Stimulated activated CD4-positive, alpha-beta T cell treated with anti-CD3 and anti-CD28 coated beads, Interleukin-2, amount 100 ng/mL, for 4 hours (primary cell): ENCODE results near the gene FOXO1.

Source experiments
- DNase-seq: peaks from one replicate; pipeline ENCODE4 v3.0.0-alpha.2; 2020; ENCODE audit warnings: low read depth

Gene FOXO1

DNA sequence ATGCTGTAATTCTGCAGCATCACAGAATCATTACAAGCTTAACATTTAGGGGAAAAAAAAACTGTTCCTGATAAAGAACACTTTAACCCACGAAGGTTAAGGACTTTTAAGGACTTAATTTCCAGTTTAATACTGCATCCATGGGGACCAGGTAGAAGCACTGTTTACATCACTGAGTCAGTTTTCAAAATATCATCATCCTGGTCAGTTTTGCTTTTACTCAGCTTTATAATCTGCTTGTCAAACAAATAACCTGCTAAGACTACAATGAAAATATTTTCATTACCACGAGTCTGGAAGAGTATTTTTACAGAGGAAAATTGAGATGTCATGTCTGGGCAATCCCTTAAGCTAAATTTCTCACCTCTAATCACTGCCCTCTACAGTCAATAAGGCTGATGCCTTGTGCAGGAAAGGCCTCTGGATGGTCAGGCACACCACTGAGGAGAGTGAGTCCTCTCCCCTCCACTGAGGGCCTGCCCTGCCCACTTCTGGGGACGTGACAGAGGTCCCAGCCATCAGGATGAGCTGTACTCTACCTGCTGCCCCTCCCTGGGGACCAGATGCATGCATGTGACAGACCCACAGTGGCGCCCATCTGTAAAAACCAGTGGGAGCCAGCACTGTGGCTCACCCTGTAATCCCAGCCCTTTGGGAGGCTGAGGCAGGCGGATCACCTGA lies 31.0 kb downstream of the FOXO1 start:
- no peak for DNase-seq

DNA sequence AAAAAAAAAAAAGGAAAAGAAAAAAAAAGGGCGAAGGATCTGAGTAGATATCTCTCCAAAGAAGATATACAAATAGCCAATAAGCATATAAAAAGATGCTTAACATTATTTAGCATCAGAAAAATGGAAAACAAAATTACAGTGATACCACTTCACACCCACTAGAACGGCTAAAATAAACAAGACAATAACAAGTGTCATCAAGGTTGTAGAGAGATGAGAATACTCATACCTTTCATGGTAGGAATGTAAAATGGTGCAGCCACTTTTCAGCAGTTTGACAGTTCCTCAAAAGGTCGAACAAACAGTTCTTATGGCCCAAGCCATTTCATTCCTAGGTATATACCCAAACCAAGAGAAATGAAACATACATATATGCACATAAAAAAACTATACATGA lies 33.5 kb downstream of the FOXO1 start:
- DNase-seq: no peak

DNA sequence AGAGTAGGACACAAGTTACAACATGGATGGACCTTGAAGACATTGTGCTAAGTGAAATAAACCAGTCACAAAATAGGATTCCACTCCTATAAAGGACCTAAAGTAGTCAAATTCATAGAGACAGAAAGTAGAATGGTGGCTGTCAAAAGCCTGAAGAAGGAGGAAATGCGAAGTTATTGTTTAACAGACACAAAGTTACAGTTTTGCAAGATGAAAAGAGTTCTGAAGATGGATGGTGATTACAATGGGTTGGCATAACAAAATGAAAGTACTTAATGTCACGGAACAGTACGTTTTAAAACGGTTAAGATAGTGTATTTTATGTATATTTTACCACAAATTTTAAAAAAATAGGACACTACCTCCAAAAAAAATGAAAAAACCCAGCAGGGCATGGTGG lies 34.8 kb downstream of the FOXO1 start:
- DNase-seq: no peak

DNA sequence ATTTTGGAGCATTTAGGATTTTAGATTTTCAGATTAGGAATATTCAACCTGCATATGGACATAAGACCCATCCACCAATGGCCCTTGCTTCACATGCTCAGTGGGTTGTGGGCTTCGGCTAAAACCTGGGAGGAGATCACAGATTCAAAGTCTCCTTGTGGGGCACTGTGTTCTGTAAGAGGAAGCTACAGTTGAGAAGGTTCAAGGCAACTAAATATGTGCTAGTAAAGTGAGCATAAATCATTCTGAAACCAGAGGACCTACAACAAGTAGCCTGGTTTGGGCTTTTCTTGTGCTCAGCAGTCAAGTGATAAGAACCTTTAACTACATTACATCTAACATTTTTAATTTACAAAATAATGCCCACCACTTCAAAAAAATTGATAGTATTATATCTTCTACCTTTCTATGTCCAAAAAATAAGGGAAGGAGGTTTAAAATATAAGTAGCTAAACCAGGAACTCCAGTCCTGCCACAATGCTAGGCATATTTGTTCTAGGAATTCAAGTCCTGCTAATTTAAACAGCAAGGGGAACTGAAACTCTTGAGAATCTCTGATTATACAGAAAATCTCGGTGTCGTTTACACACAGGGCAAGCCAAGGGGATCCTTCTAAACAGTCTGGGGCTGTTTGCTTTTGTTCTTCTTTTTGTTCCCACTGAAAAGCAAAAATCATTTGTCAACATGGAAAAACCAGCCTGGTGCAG lies 36.6 kb downstream of the FOXO1 start:
- no peak for DNase-seq

DNA sequence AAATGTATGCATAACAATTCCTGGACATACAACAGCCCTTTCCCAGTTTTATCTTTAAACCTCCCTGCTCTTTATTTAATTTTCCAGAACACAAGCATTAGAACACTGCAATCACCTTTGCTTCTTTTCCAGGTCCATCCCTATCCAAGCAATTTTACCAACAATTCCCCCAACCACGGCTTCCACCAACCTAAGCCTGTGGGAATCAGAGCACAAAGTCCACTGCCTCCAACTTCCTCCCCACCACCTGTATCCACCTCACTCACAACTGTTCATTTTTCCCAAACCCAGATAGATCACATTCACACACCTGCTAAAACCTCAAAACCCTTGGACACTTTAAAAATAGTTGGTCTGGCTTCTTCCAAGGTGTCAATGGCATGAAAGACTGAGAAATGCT lies 39.5 kb downstream of the FOXO1 start:
- no peak for DNase-seq

DNA sequence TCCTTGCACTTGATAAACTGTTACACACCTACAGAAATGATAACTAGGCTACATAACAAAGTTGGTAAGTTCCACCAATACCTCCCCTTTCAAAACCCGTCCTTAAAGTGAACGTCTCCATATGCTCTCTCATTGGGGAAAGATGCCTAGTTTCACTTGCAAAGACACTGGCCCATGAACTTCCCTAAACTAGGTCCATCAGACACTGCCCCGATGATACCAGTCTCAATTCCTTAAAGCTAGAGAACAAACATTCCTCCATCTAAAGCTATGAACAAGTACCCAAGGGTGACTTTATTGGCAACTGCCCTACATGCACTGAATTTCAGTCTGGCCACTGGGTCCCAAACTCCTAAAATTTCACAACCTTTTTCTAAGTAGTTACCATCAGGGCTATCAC lies 39.9 kb downstream of the FOXO1 start:
- no peak for DNase-seq

DNA sequence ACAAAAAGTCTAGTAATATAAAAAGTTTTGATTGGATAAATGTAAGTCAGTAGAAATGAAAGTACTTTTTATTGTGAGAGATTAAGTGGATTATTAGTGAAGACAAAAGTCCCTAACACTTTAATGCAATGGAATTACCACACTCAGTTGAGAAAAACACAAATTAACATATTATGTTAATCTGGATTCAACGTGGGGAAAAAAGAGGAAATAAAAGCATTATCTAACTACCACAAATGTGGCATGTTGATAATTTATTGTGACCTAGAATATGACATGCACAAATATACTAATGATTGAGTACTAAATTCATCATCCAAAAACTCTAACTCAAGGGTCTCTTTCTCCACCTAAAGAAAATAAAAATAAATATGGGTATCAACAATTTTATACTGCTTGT lies 41.5 kb downstream of the FOXO1 start:
- no peak for DNase-seq

DNA sequence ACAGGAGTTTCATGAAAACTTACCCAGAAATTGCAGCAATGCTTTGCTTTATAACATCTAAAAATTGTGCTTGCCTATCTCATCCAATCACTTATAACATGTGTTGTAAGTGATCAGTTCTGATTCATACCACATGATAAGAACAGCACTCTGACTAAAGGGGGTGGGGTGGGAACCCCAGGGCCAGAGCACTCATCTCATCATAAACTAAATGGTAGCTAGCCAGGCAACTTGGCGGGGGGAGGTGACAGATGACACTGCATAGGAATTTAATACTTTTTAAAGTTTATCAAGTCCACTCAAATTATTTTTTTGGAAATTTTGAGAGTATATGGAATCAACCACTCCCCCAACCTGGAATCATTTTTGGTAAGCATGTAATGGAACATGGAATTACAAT lies 42.1 kb downstream of the FOXO1 start:
- DNase-seq: peak; percentile 33

DNA sequence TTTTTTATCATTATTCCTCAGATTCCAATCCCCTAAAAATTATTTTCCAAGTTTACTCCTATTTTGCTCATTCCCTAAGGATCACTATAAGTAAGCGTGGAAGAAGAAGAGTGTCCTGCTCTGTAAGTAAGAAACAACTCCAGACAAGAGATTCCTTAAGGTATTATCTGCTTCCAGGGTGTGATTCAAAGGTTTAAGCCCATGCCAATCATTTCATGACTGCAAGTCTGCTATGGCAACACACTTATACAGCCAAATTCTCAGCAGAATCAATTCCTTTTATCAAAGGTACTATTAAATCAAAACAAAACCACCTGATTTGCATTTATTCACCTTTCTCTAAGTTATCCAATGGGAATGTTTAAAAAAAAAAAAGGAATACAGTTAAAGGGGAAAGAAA lies 43.7 kb downstream of the FOXO1 start:
- no peak for DNase-seq

DNA sequence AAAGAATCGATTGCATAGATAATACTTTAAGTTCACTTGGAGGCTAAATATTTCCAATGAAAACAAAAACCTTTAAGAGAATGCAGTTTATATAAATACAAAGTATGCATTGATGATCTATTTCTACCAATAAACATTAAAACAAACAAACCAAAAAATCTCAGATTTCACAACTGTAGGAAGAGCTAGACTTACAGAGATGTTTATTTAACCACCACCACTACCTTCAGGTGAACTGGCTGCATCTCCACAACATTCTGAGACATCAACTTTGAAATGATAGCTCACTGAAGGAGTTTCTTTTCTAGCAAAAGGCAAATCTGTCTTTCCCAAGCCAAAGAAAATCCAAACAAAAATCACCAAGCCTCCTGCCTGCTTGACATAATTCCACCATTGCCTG lies 44.2 kb downstream of the FOXO1 start:
- DNase-seq: no peak

DNA sequence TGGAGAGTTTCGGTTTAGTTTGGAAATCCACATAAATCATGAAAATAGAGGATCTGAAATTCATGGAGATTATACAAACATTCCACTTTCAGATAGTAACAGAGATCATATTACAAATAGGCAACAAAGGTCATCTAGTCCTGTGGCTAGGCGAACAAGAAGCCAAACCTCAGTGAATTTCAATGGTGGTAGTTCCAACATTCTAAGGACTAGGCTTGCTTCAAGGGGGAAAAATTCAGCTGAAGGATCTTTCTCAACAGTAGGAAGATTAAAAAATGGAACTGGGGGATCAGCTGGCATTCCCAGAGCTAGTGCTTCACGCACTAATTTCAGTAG lies 47.0 kb downstream of the FOXO1 start:
- no peak for DNase-seq

DNA sequence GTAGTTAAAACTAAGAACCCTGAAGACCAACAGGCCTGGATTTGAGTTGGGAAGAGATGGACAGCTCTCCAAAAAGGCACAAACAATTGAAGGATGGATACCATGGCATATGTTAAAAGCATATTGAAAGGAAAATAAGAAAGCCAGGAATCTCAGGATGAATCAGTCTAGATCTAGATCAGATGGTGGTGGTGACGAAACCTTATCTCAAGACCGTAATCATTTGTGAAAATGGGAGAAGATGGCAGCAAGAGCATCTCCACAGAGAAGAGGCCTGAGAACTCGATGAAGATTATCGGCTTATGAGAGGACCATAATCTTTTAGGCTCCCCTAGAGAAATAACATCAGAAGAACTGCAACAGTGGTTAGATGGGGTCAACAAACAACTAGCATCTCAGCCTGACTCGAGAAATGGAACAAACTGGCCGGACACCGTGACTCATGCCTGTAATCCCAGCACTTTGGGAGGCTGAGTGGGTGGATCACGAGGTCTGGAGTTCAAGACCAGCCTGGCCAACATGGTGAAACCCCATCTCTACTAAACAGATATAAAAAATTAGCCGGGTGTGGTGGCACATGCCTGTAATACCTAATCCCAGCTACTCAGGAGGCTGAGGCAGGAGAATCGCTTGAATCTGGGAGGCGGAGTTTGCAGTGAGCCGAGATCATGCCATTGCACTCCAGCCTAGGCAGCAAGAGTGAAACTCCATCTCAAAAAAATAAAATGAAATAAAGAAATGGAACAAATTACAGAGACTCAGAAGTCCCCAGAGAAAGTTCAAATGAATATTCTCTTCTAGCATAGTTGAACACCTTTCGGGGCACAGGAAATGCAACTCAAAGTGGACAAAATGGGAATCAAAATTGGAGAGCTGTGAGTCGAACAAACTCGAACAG lies 47.6 kb downstream of the FOXO1 start:
- DNase-seq: no peak

DNA sequence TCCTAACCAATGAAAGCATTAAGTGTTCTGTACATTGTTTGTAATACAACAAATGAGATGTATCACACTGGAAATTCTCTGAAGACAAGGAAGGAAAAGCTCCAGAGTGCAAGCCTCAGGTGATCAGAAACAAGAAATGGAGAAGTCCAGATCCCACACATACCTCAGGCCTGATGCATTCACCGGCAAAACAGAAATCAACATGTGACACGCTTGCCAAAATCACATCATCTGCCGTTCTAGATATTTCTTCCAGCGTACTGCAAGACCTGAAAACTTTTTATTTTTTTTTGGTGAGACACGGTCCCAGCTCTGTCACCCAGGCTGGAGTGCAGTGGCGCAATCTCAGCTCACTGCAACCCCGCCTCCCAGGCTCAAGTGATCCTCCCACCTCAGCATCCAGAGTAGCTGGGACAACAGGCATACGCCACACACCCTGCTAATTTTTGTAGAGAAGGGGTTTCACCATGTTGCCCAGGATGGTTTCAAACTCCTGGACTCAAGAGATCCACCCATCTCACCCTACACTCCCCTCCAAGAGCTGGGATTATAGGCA lies 48.6 kb downstream of the FOXO1 start:
- DNase-seq: no peak

DNA sequence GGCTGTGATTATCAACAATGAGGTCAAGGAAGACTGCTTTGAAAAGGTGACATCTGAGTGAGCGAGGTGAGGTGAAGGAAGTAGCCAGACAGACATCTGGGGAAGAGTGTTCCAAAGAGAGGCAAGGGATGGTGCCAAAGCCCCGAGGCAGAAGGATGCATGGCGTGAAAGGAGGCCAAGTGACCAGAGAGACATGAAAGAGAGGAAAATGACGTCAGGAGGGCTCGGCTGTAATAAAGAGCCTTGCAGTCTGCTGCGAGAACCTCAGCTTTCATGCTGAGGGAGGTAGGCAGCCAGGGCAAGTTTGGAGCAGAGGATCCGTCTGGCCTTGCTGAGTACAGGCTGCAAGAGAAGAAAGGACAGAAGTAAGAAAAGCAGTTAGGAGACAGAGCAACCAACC lies 50.8 kb downstream of the FOXO1 start:
- DNase-seq: no peak

DNA sequence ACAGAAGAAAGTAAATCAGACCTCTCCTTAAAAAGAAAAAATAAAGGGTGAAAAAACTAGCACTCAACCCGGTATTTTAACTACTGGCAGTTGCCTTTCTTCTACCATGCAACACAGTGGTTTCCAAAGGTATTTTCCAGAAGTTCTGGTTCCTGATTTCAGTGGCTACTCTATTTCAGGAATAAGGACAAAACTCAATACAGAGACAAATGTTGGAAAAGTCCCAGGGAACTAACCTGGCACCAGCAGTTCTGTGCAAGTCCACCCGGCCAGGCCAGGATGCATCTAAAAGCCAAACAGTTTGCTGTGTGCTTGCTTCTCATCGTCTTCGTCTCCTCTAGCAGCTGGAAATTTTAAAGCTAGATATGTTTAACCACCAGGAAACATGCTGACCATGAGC lies 52.5 kb downstream of the FOXO1 start:
- no peak for DNase-seq

DNA sequence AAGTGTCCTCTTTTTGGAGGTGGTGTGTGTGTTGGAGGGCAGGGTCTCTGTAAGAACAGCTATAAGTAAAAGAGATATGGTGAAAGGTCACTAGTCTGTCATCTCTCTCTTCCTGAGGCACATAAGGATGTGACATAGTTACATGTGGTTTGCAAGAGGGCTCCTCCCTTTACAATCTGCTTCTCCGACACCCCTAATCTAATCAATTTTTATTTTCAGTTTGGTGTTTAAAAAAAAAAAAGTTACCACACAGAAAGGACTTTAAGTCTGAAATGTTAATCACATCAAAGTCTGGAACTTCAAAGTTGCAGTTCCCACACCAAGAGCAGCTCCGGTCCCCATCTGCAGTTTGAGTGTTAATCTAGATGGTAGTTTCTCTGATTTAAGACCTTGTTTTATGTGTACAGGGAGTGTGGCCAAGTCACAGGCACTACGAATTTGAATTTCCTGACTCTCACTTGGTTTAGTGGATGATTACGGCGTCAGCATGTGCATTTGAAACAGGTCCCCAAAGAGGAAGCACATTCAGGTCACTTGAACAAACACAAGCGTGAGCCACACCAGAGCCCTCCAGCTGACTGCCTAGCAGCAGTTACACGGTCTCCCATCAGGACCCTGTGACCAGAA lies 53.1 kb downstream of the FOXO1 start:
- no peak for DNase-seq

DNA sequence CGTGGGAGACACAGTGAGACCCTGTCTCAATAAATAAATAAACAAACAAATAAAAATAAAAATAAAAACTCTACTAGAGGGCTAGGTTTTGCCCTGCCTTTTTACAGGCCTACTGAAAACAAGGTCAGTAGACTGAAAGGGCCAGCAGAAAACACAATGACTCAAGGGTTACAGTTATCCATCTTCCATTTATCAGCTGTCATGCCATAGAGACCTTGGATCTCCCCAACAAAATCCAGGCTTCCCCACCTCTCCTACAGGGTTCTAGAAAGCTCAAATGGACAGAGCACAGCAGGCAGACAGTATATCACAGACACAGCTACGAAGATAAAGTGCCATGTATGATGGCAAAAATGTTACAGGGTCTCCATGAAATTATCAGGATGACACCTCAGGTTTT lies 54.4 kb downstream of the FOXO1 start:
- no peak for DNase-seq

DNA sequence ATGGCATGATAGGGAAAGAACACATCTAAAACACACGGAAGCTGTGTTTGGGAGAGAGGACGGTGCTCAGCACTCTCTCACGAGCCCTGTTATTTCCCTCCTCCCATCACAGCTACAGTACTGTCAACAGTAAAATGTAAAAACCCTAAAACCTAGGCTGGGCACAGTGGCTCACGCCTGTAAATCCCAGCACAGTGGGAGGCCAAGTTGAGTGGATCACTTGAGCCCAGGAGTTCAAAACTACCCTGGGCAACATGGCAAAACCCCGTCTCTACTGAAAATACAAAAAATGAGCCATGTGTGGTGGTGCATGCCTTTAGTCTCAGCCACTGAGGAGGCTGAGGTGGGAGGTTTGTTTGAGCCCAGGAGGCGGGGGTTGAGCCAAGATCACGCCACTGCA lies 54.8 kb downstream of the FOXO1 start:
- DNase-seq: no peak

DNA sequence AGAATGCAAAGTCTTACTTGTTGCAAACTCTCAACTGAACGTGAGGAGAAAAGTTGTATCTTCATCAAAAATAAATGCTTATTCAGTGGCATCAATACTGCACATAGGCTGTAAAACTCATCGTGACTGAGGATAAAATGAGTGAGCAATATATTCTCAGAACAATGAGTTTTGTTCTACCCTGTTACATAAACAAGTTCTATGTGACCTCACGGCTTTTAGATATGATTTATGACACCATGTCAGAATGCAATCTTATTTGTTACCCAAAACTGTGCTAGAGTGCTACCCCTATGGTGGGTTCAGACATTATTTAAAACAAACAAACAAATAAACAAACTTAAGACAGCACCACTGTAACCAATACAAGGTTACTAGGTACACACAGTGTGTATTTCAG lies 55.4 kb downstream of the FOXO1 start:
- DNase-seq: no peak

DNA sequence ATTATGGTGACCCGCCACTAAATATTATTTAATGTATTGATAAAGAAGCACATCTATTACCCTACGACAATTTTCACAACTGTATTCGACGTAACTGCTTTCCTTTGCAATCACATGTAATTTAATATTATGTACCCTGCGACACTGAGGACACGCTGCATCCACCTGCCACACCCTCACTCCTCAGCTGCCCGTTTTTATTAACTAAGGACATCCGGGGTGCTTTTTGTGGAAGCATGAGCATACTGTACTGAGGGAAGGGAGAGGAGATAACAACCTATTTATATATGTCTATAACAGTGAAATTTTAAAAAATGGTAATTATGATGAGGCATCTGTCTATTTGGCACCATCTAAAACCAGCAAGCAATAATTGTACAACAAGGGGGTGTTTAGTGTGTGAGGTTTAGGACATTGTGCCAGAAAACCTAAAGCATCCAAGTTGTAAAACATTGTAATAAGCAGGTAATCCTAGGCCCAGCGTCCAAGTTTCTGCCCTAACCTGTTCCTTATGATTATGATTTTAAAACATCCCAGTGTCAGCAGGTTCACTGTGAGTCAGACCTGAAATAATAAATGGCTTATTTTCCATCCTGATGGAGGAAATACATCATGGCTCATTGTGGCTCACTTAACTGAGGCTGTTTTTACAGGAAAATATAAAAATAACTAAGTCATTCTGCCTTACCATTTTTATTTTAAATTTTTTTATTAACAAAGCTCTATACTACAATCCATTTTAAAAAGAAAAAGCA lies 56.3 kb downstream of the FOXO1 start:
- no peak for DNase-seq

DNA sequence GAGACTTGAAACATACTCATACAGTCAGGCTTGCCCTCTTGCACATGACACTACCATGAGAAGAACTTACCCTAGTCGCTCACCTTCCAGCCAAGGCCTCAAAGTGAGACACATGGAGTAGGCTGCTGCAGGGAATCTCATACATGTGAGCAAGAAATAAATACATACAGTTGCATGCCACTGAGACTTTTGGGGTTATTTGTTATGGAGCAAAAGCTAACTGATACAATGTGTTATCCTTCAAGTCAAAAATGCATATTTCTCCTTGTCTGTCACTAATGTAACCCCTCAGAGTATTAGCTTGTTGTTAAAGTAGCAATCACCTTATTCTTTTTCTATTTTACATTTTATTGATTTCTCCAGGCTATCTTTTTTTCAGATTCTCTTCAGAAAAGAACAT lies 58.1 kb downstream of the FOXO1 start:
- no peak for DNase-seq

DNA sequence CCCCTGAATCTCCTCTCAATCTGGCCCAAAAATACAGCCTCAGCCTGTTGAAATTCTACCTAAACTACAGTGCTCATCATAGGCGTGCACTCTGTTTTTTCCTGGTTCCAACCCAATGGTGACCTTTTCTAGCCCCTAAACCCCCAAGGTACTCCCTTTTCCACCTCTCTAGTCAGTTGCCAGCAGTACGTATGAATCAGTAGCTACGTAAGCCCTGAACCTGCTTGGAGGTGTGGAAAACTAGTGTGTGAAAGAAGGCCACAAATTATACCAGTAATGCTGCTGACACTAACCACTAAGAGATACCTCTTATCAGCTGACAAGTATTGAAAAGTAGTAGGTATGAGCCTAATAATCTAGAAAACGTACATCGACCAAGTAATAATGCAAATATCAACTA lies 60.9 kb downstream of the FOXO1 start:
- no peak for DNase-seq
